ENCODE measurements around the gene TMEM117. TPM values are rescaled to one million over a fixed set of nuclear protein-coding genes. Genes with fewer than 3 reads are reported as not detected.

TMEM117 gene
- total RNA-seq, 1 donor from 2014 or later: 0.43 TPM

- Histone ChIP-seq H3K27ac (no peak overlapping the region), H3K4me3 (no peak overlapping the region), H3K4me1 (no peaks in the 10 kb centered on the region), H3K9me3 (no peaks in the 10 kb centered on the region), H3K36me3 (no peaks in the 10 kb centered on the region), H3K27me3 (no peaks in the 10 kb centered on the region)
- DNase-seq (ENCODE audit: low spot score in 2 of 2): no peak
- intact Hi-C loops (cut with DNase I): no loop called here
- TF ChIP-seq CTCF (IDR thresholded peaks at IDR 0.05): no peak
Observed at GRCh38 chr12:43951286-43951685, 115.4 kb downstream of the TMEM117 start.

- Histone ChIP-seq H3K36me3 (no peaks in the 10 kb centered on the region), H3K27me3 (no peaks in the 10 kb centered on the region), H3K4me3 (no peak overlapping the region), H3K27ac (no peak overlapping the region), H3K9me3 (no peaks in the 10 kb centered on the region), H3K4me1 (no peaks in the 10 kb centered on the region)
- peak; percentile 5 to 44 (median 15) for TF ChIP-seq CTCF (IDR thresholded peaks at IDR 0.05)
- intact Hi-C loops (cut with DNase I): no loop called here
- no peak for DNase-seq (ENCODE audit: low spot score in 2 of 2)
Observed at GRCh38 chr12:43957732-43958372, 122.0 kb downstream of the TMEM117 start.

- DNase-seq (ENCODE audit: low spot score in 2 of 2): no peak
- no peak for TF ChIP-seq CTCF (IDR thresholded peaks at IDR 0.05)
- intact Hi-C loops (cut with DNase I): no loop called here
Observed at GRCh38 chr12:43964033-43964432, 128.2 kb downstream of the TMEM117 start.

GRCh38 chr12:43964961-43965360 is 129.1 kb downstream of the TMEM117 start:
- no peak for DNase-seq (ENCODE audit: low spot score in 2 of 2)
- Histone ChIP-seq H3K27me3 (no peaks in the 10 kb centered on the region), H3K4me1 (no peaks in the 10 kb centered on the region), H3K36me3 (no peaks in the 10 kb centered on the region), H3K4me3 (no peak overlapping the region), H3K9me3 (no peaks in the 10 kb centered on the region), H3K27ac (no peak overlapping the region)
- intact Hi-C loops (cut with DNase I): no loop called here
- TF ChIP-seq CTCF (IDR thresholded peaks at IDR 0.05): no peak

More at GRCh38 chr12:43964033-43964432, 128.2 kb downstream of the TMEM117 start:
- Histone ChIP-seq H3K4me1 (no peaks in the 10 kb centered on the region), H3K9me3 (no peaks in the 10 kb centered on the region), H3K4me3 (no peak overlapping the region), H3K27ac (no peak overlapping the region), H3K36me3 (no peaks in the 10 kb centered on the region), H3K27me3 (no peaks in the 10 kb centered on the region)

GRCh38 chr12:43965899-43966298 is 130.0 kb downstream of the TMEM117 start:
- Histone ChIP-seq H3K4me3 (no peak overlapping the region), H3K36me3 (no peaks in the 10 kb centered on the region), H3K27ac (no peak overlapping the region), H3K4me1 (no peaks in the 10 kb centered on the region), H3K27me3 (no peaks in the 10 kb centered on the region), H3K9me3 (no peaks in the 10 kb centered on the region)
- no peak for TF ChIP-seq CTCF (IDR thresholded peaks at IDR 0.05)
- DNase-seq (ENCODE audit: low spot score in 2 of 2): no peak
- intact Hi-C loops (cut with DNase I): no loop called here

GRCh38 chr12:43968736-43969135 is 132.9 kb downstream of the TMEM117 start:
- intact Hi-C loops (cut with DNase I): no loop called here
- Histone ChIP-seq H3K4me1 (no peaks in the 10 kb centered on the region), H3K36me3 (no peaks in the 10 kb centered on the region), H3K27me3 (no peaks in the 10 kb centered on the region), H3K4me3 (no peak overlapping the region), H3K27ac (no peak overlapping the region), H3K9me3 (no peaks in the 10 kb centered on the region)
- no peak for DNase-seq (ENCODE audit: low spot score in 2 of 2)
- no peak for TF ChIP-seq CTCF (IDR thresholded peaks at IDR 0.05)

Data from ascending aorta (tissue), 2 donors.